ENCODE data around the gene BTBD16. TPM values are rescaled to one million over a fixed set of nuclear protein-coding genes. Genes with fewer than 3 reads are reported as not detected.

The BTBD16 gene
- total and polyA plus RNA-seq, 2 of the 13 experiments (the other 11 are each of a cell fraction or from before 2014, with no cell fraction given) = 5.0 to 11.9 TPM

GRCh38 chr10:122267849-122268737 lies 3.0 kb upstream of the BTBD16 start (continued):
- TF ChIP-seq ZNF142 (CRISPR knock-in tag; IDR thresholded peaks at IDR 0.05) (no peak), ZBTB39 (CRISPR knock-in tag; IDR thresholded peaks at IDR 0.05) (no peak), ZNF501 (CRISPR knock-in tag; IDR thresholded peaks at IDR 0.05) (peak; percentile 58; the same call in 1 of the 2 replicates), KAT8 (CRISPR knock-in tag; IDR thresholded peaks at IDR 0.05) (no peak), ZNF839 (CRISPR knock-in tag; IDR thresholded peaks at IDR 0.05; ENCODE audit: borderline replicate concordance) (no peak), ERF (CRISPR knock-in tag; IDR thresholded peaks at IDR 0.05) (0 out of 2 replicates have a peak, but pooled peaks have one; percentile 39), ZNF773 (CRISPR knock-in tag; IDR thresholded peaks at IDR 0.05; ENCODE audit: borderline replicate concordance) (no peak), ZNF124 (CRISPR knock-in tag; IDR thresholded peaks at IDR 0.05) (0 out of 2 replicates have a peak, but pooled peaks have one; percentile 38), THAP9 (CRISPR knock-in tag; IDR thresholded peaks at IDR 0.05; ENCODE audit: borderline replicate concordance) (no peak), PPARG (CRISPR knock-in tag; conservative IDR thresholded peaks at IDR 0.05) (peak; percentile 37; the same call in 1 of the 2 replicates), TBL1XR1 (IDR thresholded peaks at IDR 0.05; ENCODE audit: borderline replicate concordance, low read length, partially characterized antibody) (no peak), HDAC2 (CRISPR knock-in tag; IDR thresholded peaks at IDR 0.05) (no peak; the same call in 1 of the 2 replicates), IKZF1 (IDR thresholded peaks at IDR 0.05) (no peak), EEA1 (CRISPR knock-in tag; IDR thresholded peaks at IDR 0.05; ENCODE audit: borderline replicate concordance) (no peak), ADNP (CRISPR knock-in tag; IDR thresholded peaks at IDR 0.05) (no peak), TRAFD1 (CRISPR knock-in tag; IDR thresholded peaks at IDR 0.05; ENCODE audit: borderline replicate concordance) (no peak)

All from HepG2 (cell line).